ENCODE measurements around the gene GSN. TPM values are rescaled to one million over a fixed set of nuclear protein-coding genes. Genes with fewer than 3 reads are reported as not detected.

Gene GSN
- total RNA-seq, 1 donor from 2014 or later, result 2.9 TPM

- intact Hi-C loops (cut with micrococcal nuclease), result no loop called here
Observed at GRCh38 chr9:121272401-121272948, 4.5 kb downstream of the GSN start.

- intact Hi-C loops (cut with micrococcal nuclease), result no loop called here
Observed at GRCh38 chr9:121273064-121273775, 5.3 kb downstream of the GSN start.

DNA sequence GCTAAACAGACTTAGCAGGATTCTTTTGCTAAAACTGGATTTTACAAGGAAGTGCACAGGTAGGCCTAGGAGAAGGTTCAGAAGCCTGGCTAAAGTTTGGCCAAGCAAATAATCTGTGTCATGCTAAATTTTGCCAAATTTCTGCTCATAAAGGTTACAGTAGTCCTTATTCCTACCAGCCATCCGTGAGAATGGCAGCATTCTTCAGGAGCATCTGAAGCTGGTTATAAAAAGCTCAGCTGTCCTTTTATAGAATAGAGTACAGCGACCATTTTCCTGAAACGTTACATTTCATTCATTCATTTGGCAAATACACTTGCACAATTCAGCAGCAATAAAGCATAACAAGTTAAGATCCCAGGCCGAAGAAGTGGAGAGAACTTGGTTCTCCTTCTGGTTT, 6.9 kb downstream of the GSN start:
- intact Hi-C loops (cut with micrococcal nuclease), result no loop called here

DNA sequence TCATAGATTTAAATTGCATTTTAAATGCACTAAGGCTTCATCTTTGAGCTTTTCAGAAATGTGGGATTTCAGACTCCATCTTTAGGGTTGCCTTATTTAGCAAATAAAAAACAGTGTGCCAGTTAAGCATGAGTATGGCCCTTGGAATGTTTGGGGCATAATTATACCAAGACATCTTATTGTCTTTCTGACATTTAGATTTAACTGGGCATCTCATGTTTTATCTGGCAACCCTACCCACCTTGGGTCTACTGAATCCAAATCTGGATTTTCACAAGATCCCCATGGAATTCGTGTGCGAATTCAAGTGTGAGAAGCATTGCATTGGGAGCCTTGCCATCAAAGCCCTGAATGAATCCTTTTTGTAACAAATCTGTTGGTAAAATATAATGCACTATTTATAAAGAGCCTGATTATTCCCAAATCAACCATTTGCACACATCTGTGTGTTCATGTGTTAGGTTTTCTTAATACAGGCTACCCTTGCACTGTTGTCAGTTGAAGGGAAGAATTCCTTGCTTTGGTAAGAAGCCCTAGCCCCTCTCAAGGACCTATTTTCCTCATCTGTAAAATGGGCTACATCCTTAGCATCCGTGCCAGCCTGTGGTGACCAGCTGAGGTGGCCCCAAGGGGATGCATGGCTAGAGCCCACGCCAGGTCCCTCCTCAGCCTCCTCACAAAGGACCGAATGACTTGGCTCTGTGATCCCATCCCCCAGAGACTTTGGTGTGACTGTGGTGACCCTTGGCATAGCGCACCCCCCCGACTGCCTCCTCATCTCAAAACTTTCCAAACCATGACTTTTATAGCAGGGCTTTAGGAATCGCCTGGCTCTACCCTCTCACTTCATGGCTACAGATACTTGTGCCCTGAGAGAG, 8.1 kb downstream of the GSN start:
- intact Hi-C loops (cut with micrococcal nuclease), result no loop called here

DNA sequence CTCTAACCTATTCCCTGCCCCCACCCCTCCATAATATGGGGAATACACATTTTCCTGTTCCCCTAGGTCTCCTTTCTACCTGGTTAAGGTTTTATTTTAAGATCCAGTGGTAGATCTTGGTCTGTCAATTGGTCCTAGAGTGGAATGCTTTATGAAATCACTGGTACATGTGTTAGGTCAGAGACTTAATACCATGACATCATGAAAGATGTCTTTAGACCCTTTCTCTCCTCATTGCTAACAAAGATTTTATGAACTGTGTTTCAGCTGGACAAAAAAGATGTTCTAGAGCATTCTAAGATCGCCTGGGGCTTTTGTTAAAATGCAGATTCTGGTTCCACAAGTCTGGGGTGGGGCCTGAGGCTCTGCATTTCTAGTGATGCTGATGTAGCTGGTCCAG, 9.1 kb downstream of the GSN start:
- intact Hi-C loops (cut with micrococcal nuclease), result no loop called here

- intact Hi-C loops (cut with micrococcal nuclease), result loop anchor here (1.0 to 2.0 kb wide), 3 partner anchors 55 to 123 kb away; no protein-coding TSS in a partner anchor
Observed at GRCh38 chr9:121277518-121278295, 9.7 kb downstream of the GSN start.

DNA sequence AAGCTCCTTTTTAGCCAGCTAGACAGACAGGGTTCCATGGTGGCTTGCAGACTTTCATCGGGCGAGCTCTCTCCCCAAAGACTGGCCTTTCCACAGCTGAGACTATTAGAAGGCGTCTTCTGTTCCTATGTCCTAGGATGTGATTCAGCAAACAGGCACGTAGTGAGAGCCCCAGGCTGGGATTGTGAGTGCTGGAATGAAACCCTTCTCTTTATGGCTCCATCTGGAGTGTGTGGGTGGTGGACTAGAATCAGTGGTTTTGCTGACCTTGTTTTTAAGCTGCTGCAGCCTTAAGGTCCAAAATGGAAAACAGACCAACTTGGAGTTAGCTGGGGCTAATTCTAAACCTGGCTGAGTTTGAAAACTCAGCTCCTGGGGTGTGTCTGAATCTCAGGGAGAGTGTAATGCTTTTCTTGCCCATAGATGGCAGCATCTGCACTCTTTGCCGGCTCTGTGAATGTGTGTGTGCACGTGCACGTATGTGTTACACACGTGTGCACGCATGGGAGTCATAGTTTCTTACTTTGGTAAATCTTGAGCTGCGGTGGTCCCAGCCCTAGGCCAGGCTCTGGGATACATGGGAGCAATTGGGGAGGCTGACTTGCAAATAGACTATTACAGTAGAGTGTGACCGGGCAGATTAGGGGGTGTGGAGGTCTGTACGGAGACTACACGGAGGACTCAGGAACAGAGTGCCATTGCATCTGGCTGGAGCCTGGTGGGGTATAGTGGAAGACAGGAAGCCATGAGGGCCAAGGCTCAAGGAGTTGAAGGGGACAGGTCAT, 10.7 kb downstream of the GSN start:
- intact Hi-C loops (cut with micrococcal nuclease), result loop anchor here (1.0 to 2.0 kb wide), 3 partner anchors 56 to 122 kb away; no protein-coding TSS in a partner anchor

DNA sequence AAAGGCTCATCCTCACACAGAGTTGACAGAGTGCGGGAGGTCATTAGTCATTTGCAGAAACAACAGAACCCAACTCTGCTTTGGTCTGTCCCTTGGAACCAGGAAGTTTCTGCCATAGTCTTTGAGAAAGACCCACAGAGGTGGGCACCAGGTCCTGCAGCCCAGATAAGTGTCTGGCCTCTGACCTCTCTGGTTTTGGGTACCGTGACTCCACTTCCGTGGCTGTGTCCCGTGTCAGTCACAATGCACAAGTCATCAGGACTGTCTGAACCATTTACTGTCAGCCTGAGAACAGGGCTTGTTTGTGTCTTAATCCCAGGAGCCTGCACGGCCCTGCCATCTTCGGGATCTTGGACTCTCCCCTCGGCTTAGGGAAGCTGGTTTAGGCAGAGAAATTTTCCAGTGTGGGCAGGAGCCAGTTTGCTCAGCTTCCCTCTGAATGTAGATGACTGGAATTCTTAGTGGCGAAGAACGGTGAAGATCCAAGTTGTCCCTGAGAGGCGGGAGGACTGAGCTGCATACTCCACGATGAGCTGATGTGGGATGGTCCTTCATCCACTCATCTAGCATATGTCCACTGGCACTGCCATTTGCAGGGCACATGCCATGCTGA, 11.9 kb downstream of the GSN start:
- intact Hi-C loops (cut with micrococcal nuclease), result loop anchor here (2.0 kb wide), 2 partner anchors 57 to 67 kb away; no protein-coding TSS in a partner anchor

- intact Hi-C loops (cut with micrococcal nuclease), result no loop called here
Observed at GRCh38 chr9:121280715-121281613, 13.0 kb downstream of the GSN start.

GRCh38 chr9:121281614-121282276, 13.8 kb downstream of the GSN start:
- intact Hi-C loops (cut with micrococcal nuclease), result no loop called here

DNA sequence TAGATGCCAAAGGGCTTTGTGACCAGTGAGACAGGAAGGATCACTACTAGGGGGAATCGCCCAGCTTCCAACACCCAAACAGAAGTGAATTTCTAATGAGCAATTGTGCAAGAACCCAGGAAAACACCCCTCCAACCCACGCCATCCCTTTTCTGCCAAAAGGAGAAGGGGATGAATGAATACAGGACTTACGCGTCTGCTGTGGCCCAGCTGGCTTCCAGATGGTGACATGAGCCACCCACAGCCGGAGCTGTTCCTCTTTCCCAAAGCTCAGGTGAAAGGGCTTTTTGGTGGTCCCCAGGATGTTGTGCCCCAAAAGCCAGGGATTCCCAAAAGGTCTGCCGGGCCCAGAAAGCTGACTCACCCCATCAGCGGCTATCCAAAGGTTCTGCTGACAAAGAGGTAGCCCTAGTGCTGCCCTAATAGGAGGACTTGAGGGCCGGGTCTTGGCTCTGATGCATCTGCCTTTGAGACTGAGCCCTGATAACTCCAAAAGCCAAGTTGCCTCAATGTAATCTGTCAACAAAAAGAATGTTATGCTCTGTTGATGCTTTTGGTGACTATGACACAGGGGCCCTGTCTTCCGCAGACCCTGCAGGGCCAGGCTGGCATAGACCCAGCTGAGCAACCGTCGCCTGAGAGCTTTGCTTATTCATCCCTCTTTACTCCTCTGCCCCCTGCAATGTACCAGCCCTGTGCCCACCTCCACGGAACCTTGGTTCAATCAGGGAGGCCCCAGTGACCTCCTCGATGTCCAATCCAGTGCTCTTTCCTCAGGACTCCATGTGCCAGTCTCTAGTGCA, 14.5 kb downstream of the GSN start:
- intact Hi-C loops (cut with micrococcal nuclease), result no loop called here

- intact Hi-C loops (cut with micrococcal nuclease), result no loop called here
Observed at GRCh38 chr9:121283080-121283398, 15.1 kb downstream of the GSN start.

DNA sequence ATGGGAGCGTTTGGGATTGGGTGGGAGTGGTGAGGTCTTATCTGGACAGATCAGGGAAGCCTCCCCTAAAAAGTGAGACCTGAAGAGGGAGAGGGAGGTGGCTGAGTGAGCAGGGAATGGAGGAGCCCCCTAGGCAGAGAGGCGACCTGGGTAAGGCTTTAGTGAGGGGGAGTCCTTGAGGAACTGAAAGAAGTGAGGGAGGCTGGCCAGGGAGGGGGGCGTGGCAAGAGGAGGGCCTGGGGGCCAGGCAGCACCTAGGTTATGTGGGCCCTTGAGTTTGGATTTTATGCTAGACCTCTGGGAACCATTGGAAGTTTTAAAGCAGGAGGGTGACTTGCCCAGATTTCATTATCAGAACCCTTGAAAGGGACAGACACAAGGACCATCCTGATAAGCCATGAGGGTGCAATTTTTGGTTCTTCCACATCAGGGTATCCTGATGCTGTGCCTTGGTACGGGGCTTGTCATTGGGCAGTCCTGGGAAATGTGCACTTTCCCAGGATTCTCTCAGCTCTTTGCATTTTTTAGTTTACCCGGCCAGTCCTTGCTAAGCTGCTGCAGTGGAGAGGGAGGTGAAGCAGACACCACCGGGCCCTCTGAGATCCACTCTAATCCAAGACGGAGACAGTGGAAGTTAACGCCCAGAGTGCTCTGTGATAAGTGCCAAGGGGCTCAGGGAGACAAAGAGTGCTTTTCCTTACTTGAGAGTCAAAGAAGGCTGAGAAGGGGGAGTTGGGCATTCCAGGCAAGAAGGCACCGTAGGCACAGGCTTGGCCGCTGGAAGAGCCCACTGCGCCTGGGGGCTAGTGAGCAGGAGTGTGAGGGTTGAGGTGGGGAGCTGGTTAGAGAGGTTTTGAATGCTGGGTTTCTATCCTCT, 16.1 kb downstream of the GSN start:
- intact Hi-C loops (cut with micrococcal nuclease), result no loop called here

- intact Hi-C loops (cut with micrococcal nuclease), result no loop called here
Observed at GRCh38 chr9:121284733-121285451, 16.9 kb downstream of the GSN start.

DNA sequence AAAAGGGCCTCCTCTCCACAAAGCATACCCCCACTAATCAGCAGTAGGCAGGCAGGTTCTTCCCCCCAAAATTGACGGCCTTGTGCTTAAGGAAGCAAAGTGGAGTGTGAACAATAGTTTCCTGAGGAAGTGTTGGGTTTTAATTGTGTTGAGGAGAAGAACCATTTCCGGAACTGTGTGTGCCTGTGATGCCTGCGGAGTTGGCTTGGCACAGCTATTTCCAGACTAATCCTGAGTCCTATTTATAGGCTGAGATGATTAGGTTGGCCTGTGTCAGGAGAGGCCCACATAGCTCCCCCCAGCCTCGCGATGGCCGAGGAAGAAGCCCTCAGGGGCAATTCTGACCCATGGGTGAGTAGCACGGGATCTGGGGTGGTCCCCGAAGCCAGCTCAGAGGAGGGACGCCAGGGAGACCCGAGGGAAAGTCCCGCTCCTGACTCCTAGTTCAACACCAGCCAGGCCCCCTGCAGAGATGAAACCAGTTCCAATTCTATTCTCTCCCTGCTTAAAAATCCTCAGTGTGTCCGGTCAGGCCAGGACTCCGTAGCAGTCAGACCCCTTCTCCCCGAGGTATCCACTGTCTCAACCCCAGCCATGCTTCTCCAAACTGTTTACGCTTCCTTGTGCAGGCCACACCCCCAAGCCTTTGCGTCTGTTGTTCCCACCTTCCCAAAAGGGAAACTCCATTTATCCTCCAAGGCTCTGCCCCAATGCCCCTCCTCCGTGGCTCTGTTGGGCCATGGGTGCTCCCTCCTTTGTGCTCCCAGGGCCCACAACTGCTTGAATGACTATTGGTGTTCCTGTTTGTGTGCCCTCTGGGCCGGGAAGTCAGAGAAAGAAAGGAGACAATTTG, 18.1 kb downstream of the GSN start:
- intact Hi-C loops (cut with micrococcal nuclease), result no loop called here

- intact Hi-C loops (cut with micrococcal nuclease), result no loop called here
Observed at GRCh38 chr9:121286688-121286972, 18.7 kb downstream of the GSN start.

Measured in T-helper 1 cell treated with Interleukin-12 subunit alpha and Interleukin-12 subunit beta and Interleukin-4 antibody, amounts not matched to agents 30 ng/mL and 1 ng/mL, for 36 hours (primary cell).